ENCODE results near the gene SLC41A3.
"Not testable (repeated sequence)": the region's sequence is repeated elsewhere in the genome, so short reads cannot be mapped to it uniquely, and the experiment has no call there.

Gene SLC41A3

DNA sequence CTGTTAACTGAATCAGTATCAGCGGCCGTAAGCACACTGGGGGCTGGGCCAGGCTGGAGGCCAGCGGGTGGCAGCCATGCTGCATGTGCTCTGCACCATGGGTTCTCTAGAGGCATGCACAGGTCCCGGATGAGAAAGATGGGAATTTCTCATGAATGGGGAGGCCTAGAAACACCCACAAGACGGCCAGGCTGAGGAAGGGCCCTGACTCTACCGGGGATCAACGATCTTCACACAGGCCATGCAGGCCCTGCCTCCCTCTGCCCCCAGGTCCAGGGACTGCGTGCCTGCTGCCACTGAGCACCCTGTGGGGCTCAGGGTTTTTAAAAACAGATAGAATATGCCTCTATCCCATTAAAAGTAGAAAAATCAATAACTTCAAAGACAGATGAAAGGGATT lies 32.7 kb downstream of the SLC41A3 start:
- peaks cover 15% of the 10 kb centered on the region for H3K4me1 ChIP-seq
- peaks cover 12% of the 10 kb centered on the region; the same call in 1 of the 2 replicates for H3K36me3 ChIP-seq
- no peaks in the 10 kb centered on the region for H3K9me3 ChIP-seq
- TF ChIP-seq Cebpa-rat (IDR thresholded peaks at IDR 0.05), result no peak
- H3K4me3 ChIP-seq, result no peak overlapping the region
- no peaks in the 10 kb centered on the region for H3K27me3 ChIP-seq
- no peak overlapping the region for H3K27ac ChIP-seq
- H3K4me2 ChIP-seq, result no peak overlapping the region
- no peak overlapping the region for H3K9ac ChIP-seq
- H4K20me1 ChIP-seq, result 0 out of 2 replicates have a peak, but pooled peaks cover 6% of the 10 kb centered on the region

- H3K9ac ChIP-seq, result no peak overlapping the region
- no peak overlapping the region for H3K27ac ChIP-seq
- H3K4me1 ChIP-seq, result peaks cover 15% of the 10 kb centered on the region
- 0 out of 2 replicates have a peak, but pooled peaks cover 6% of the 10 kb centered on the region for H4K20me1 ChIP-seq
- H3K4me2 ChIP-seq, result no peak overlapping the region
- no peak overlapping the region for H3K4me3 ChIP-seq
- no peak for TF ChIP-seq Cebpa-rat (IDR thresholded peaks at IDR 0.05)
- H3K27me3 ChIP-seq, result no peaks in the 10 kb centered on the region
- peaks cover 12% of the 10 kb centered on the region; the same call in 1 of the 2 replicates for H3K36me3 ChIP-seq
- H3K9me3 ChIP-seq, result no peaks in the 10 kb centered on the region
Measured at GRCh38 chr3:126050626-126051025, 33.3 kb downstream of the SLC41A3 start.

DNA sequence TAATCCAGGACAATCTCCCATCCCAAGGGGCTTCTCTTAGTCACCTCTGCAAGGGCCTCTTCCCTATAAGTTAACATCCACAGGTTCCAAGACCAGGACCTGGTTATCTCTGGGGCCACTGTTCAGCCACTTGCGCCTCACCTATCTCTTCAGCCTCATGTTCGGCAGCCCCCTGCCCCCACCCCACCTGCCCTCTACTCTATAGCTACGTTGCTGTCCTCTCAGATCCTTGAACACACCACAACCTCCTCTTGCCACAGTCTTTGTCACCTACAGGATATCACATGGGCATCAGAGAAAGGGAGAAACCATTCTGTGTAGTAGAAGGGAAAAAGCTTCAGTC lies 33.9 kb downstream of the SLC41A3 start:
- Histone ChIP-seq H3K9ac (no peak overlapping the region), H3K4me3 (no peak overlapping the region), H3K27me3 (no peaks in the 10 kb centered on the region), H3K9me3 (no peaks in the 10 kb centered on the region), H3K36me3 (peaks cover 12% of the 10 kb centered on the region; the same call in 1 of the 2 replicates), H3K4me1 (peaks cover 15% of the 10 kb centered on the region), H3K4me2 (no peak overlapping the region), H3K27ac (no peak overlapping the region), H4K20me1 (0 out of 2 replicates have a peak, but pooled peaks cover 6% of the 10 kb centered on the region)
- TF ChIP-seq Cebpa-rat (IDR thresholded peaks at IDR 0.05), result no peak

DNA sequence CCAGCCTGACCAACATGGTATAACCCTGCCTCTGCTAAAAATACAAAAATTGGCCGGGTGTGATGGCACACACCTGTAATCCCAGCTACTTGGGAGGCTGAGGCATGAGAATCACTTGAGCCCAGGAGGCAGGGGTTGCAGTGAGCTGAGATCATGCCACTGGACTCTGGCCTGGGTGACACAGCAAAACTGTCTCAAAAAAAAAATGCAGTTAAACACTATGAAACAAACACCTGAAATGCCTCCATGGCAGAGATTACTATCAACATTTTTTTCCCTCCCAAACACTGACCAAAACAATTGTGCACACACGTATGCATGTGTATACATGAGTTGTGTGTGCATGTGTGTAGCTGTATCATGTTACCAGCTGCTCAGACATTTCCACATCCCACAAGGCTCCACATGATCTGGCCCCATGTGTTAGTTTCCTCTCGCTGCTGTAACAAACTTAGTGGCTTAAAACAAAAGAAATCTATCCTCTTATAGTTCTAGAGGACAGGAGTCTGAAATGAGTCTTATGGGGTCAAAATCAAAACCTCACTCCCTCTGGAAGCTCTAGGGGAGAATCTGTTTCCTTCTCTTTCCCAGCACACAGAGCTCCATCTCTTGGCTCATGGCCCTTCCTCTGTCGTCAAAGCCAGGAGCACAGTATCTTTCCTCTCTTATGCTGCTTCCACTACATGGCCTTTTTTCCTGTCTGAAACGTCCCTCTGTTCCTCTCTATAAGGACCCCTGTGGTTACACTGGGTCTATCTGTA lies 34.5 kb downstream of the SLC41A3 start:
- Histone ChIP-seq H3K4me3 (no peak overlapping the region), H3K4me2 (no peak overlapping the region), H3K27me3 (no peaks in the 10 kb centered on the region), H3K9me3 (no peaks in the 10 kb centered on the region), H3K4me1 (peaks cover 15% of the 10 kb centered on the region), H3K36me3 (peaks cover 12% of the 10 kb centered on the region; the same call in 1 of the 2 replicates), H4K20me1 (0 out of 2 replicates have a peak, but pooled peaks cover 6% of the 10 kb centered on the region), H3K27ac (no peak overlapping the region), H3K9ac (no peak overlapping the region)
- TF ChIP-seq Cebpa-rat (IDR thresholded peaks at IDR 0.05), result no peak

DNA sequence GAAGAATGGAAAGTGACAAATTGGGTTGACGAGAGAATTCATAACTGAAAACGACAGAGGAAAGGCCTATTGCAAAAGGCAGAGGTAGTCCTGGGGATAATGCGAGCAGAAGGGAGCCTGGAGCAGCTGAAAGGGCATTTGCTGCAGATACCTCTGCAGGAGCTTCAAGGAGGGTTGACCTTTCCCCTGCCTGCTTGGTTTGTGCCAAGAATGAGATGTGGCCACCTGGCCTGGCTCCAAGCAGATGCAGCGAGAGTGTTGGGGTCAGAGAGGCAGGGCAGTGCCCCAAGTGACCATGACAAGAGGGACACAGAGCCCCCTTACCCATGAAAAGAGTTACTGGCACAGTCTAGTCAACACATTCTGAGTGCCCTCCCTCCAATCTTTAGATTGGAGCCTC lies 43.5 kb downstream of the SLC41A3 start:
- Histone ChIP-seq H3K9me3 (peaks cover 23% of the 10 kb centered on the region), H3K9ac (no peak overlapping the region), H3K4me2 (no peak overlapping the region), H3K4me3 (no peak overlapping the region), H3K4me1 (no peaks in the 10 kb centered on the region), H3K27ac (no peak overlapping the region), H4K20me1 (no peaks in the 10 kb centered on the region), H3K36me3 (peaks cover 25% of the 10 kb centered on the region), H3K27me3 (no peaks in the 10 kb centered on the region)
- TF ChIP-seq Cebpa-rat (IDR thresholded peaks at IDR 0.05), result no peak

DNA sequence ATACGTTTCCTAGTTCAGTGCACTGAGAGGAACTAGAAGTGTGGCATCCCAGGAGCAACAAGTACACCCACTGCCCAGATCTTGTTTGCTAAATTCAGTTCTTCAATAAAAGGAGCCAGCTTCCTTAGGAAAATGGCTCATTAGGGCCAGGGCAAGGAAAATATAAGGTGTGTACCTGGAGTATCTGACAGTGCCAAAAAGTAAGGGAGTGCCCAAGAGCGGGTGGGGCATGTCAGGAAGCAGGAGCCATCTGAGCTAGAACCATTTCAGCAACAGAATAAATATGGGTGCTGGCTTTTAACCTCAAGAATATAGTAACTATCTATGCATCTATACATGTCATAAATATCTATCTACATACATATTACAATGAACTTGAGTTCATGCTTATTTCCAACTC lies 44.1 kb downstream of the SLC41A3 start:
- Histone ChIP-seq H3K27ac (no peak overlapping the region), H3K4me3 (no peak overlapping the region), H3K4me1 (no peaks in the 10 kb centered on the region), H3K36me3 (peaks cover 30% of the 10 kb centered on the region), H3K27me3 (no peaks in the 10 kb centered on the region), H3K9me3 (peaks cover 23% of the 10 kb centered on the region), H3K9ac (no peak overlapping the region), H3K4me2 (no peak overlapping the region), H4K20me1 (no peaks in the 10 kb centered on the region)
- no peak for TF ChIP-seq Cebpa-rat (IDR thresholded peaks at IDR 0.05)

GRCh38 chr3:126038791-126039190 lies 45.1 kb downstream of the SLC41A3 start:
- not testable (repeated sequence) for H3K27ac ChIP-seq, H3K4me3 ChIP-seq, H3K4me1 ChIP-seq, H3K9ac ChIP-seq, H3K27me3 ChIP-seq, H3K4me2 ChIP-seq, H4K20me1 ChIP-seq
- H3K9me3 ChIP-seq, result peaks cover 23% of the 10 kb centered on the region
- peaks cover 30% of the 10 kb centered on the region for H3K36me3 ChIP-seq

GRCh38 chr3:126036056-126036549 lies 47.8 kb downstream of the SLC41A3 start:
- Histone ChIP-seq H3K9ac (no peak overlapping the region), H3K27me3 (no peaks in the 10 kb centered on the region), H4K20me1 (no peaks in the 10 kb centered on the region), H3K4me3 (no peak overlapping the region), H3K4me2 (no peak overlapping the region), H3K36me3 (peaks cover 50% of the 10 kb centered on the region), H3K9me3 (peaks cover 15% of the 10 kb centered on the region), H3K27ac (no peak overlapping the region), H3K4me1 (no peaks in the 10 kb centered on the region)
- no peak for TF ChIP-seq Cebpa-rat (IDR thresholded peaks at IDR 0.05)

DNA sequence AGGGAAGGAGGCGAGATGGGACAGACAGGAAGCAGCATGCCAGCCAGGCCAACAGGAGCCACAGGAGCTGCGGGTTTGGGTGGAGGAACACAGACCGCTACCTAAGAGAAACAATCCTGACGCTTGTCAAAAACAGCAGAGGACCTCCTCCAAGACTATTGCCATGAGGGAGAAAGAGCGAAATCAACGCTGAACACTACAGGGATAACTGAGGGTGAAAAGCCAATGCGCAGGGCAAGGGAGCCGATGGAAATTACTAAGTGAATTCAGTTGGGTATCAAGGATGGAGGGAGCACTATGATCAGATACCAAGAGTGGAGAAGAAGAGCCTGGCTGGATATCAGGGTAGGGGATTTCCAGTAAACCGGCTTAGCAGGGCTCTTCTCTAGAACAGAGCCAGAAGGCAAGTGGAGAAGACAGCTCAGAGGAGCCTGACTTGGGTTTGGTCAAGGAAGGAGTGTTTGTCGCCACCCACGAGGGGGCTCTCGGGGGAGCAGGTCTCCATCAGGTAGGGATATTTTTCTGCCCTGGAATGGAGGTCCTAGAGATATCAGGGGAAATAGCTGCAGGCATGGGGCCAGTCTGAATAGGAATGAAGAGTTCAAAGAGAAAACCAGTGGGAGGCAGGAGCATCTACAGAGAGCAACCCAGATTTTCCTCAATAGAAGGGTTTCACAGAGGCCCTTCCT lies 48.4 kb downstream of the SLC41A3 start:
- TF ChIP-seq Cebpa-rat (IDR thresholded peaks at IDR 0.05), result no peak
- H3K27me3 ChIP-seq, result no peaks in the 10 kb centered on the region
- H3K27ac ChIP-seq, result no peak overlapping the region
- H3K4me2 ChIP-seq, result no peak overlapping the region
- H3K9ac ChIP-seq, result no peak overlapping the region
- peaks cover 50% of the 10 kb centered on the region for H3K36me3 ChIP-seq
- no peak overlapping the region for H3K4me3 ChIP-seq
- H4K20me1 ChIP-seq, result no peaks in the 10 kb centered on the region
- H3K9me3 ChIP-seq, result peaks cover 15% of the 10 kb centered on the region
- no peaks in the 10 kb centered on the region for H3K4me1 ChIP-seq

All from BLaER1 (cell line).